ENCODE measurements around the gene TEX48.

Gene TEX48

DNA sequence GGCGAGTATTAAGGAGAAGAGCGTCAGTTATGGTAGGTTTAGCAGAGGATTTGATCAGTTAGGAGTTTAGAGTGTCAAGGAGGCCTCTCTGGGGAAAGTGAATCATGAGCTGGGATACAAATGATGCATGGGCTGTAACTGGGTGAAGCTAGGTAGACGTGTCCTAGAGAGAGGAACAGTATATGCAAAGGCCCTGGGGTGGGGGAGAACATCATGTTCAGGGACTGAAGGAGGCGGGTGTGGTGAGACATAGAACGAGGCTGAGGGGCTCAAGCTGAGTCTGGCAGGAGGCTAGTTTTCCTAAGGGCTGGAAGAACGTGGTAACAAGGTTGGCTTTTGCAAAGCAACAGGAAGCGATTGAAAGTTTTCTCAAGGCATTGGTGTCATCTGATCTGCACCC is 60.4 kb downstream of the TEX48 start:
- no peak for DNase-seq

DNA sequence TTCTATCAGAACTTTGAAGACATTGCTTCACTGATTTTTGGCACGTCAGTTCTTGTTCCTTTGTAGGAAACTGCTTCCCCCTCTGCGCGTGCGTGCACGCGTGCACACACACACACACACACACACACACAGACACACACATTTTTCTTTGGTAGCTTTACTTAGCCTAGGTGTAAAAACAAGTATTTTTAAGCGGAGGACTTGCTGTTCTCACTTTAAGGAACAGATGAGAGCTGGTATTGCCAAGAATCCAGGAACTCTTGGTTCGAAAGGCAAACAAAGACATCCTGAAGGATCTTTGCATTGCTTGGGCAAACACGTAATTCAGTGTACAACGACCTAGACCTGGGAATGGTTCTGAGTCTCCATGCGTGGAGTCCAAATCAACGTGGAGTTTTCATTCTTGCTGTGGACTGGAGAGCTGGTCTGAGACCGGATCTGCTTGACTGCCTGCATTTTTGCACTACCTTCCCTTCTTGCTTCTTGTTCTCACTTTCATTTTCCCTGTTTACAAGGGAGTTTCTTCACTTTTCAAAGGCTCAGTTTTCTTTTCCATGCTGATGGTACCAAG is 62.7 kb downstream of the TEX48 start:
- DNase-seq = no peak

DNA sequence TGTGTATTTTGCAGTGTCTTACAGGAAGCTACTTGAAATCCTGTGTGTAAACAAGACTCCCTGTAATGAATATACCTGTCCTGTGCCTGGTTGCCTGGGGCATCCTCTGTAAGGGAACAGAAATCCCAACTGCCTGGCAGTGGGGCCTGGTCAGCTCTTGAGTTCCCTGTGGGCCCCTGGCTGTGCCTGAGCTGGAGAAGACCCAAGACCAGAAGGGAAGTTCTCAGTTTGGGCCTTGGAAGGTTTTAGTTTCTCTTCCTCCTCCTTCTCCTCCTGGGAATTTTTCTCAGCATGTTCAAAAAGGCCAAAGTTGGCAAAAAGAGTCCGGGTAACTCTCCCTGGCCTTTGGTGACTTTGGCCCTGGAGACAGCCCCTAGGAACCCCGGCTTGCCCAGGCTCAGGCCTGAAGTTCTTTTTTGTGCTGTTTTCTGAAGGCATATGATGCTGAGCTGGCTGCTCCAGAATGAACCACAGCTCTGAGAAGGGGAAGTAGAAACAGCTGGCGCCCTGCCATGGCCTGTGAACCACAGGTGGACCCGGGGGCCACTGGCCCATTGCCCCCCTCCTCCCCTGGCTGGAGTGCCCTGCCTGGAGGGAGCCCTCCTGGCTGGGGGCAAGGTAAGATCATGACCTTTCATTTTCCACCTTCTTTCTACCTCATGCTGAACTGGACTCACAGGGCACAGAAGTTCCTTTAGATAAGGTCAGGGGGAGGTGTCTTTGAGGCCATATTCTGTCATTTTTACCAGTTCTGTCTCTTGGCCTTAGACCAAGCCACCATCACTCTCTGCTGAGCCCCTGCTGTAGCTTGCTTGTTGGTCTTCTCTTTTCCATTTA is 65.1 kb downstream of the TEX48 start:
- DNase-seq = no peak
